DMS53 (cell line): ENCODE measurements around the gene PDE8B.
"Not testable (repeated sequence)": the region's sequence is repeated elsewhere in the genome, so short reads cannot be mapped to it uniquely, and the experiment has no call there.

Experiments
- DNase-seq: peaks from one replicate; lab custom pipeline; 2025; lab: John Stamatoyannopoulos, UW

PDE8B gene

DNA sequence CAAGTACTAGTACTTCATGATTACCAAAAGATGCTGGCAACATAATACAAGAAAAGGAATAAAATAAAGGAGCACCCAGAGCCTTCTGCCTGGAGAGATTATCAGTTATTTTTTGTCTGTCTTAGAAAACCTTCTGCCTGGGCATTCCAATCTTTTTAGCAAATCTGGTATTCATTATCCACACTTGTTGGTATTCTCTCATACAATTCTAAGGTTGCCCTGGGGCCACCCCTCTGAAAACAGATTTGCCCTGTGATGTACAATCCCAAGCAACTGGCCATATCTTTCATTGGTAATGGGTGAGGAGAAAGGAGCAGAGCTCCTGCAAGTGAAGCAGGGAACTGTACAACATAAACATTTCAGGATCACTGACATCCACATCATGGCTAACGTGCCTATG is 233.9 kb downstream of the PDE8B start:
- no peak for DNase-seq

DNA sequence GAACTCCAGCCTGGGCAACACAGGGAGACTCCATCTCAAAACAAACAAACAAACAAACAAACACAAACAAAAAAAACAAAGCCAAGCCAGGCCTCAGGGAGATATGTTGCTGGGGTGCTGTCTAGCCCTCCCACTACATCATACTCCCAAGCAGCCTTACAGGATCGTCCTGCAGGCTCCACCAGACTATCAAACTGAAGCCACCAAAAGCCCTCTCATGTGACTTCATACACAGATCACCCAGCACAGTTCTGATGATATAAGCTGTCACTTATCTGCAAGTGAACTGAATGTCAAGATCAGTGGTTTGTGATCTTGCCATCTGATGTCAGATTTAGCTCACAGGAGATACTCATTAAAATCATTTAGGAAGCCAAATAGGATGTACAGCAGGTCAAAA is 238.4 kb downstream of the PDE8B start:
- no peak for DNase-seq

DNA sequence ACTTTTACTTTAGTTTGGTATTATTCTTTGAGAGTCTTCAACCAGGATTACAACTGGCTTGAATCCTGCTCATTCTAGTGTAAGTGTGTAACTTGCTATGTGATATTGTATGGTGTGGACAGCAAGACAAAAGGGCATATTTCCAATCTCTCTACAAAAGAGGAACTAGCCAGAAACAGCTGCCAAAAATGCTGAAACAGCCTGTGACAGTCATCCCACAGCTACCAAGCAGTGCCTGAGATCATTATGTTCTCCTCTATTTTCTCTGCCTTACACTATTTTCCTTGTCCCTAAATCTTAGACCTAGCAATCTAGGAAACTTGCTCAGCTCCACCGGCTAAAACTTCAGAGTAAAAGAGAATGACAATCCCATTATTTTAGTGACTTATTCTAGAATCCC is 238.8 kb downstream of the PDE8B start:
- DNase-seq = no peak

DNA sequence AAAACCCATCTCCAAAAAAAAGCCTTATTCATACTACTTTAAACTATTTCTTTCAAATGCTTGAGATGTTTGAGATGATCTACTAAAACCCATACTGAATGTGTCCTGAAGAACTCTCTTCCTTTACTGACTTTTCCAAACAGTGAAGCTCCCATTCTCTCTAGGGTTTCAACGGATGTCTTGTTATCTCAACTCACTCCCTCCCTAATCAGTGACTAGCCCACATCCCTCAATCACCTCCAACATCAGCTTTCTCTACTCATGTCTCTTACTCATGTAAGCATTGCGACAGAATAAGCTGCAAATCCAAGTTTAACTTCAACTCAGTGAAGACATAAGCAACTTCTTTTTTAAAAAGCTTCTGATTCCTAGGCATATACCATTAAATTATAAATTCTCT is 239.5 kb downstream of the PDE8B start:
- DNase-seq = no peak

DNA sequence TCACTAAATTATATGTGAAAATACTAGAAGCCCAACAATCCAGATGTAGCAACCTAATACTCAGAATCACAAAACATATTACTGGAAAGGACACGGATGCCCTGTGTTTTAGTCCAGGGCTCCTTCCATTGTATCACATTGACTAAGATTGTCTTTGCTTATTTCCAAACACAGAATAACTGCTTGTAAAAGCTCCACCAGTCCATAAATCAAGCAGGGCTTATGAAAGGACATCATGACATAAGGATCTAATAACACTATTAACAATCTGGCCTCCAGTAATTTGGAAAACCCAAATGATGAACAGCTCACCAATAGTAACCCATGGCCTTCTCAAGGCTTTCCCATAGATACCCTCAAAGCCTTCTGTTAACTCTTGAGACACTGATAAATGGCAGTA is 241.9 kb downstream of the PDE8B start:
- no peak for DNase-seq

DNA sequence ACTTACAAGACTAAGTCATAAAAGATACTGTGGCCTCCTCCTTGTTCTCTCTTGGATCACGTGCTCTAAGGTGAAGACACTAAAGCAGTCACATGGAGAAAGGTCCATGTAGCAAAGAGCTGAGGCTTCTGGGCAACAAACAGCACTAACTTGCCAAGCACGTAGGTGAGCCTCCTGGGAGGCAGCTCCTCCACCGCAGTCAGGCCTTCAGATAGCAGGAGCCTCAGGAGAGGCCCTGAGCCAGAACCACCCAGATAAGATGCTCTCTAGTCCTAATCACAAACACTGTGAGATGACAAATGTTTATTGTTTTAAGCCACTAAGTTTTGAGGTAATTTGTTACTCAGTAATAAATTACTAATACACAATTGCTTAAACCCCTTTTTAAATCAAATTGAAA is 243.6 kb downstream of the PDE8B start:
- no peak for DNase-seq

DNA sequence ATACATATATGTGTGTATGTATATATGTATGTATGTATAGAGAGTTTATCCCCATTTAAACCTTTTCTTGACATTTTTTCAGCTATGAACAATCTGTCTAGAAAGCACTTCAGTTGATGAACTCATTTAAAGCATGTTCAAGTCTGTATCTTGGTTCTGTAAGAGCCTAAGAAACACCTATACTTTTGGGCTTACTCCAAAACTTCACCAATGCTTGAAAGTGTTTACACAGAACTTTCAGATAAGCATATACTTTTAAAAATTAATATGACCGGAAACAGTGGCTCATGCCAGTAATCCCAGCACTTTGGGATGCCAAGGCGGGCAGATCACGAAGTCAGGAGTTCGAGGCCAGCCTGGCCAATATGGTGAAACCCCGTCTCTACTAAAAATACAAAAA is 250.8 kb downstream of the PDE8B start:
- DNase-seq = no peak

DNA sequence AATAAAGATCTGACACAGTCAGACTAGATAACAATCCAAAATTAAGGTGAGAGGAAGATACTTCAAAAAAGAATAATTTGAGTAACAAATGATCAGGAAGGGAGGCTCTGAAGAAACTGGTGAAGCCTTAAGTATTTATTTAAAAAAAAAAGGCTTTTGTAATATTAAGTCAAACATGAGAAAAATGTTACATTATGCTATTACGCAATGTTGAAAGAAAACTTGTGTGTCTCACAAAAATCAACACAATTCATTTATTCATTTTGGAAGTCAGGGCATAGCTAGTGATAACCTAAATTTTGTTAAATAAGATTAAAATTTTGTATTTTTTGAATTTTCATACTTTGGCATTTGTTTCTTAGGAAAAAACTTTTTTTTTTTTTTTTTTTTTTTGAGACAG is 253.4 kb downstream of the PDE8B start:
- DNase-seq = no peak

DNA sequence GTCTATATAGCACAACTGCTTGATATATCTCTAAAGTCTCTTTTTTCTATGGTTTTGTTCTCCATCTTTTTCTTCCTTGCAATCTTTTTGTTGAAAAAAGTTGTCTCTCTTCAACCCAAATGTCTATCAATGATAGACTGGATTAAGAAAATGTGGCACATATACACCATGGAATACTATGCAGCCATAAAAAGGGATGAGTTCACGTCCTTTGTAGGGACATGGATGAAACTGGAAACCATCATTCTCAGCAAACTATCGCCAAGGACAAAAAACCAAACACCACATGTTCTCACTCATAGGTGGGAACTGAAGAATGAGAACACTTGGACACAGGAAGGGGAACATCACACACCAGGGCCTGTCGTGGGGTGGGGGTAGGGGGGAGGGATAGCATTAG is 258.4 kb downstream of the PDE8B start:
- DNase-seq = not testable (repeated sequence)

DNA sequence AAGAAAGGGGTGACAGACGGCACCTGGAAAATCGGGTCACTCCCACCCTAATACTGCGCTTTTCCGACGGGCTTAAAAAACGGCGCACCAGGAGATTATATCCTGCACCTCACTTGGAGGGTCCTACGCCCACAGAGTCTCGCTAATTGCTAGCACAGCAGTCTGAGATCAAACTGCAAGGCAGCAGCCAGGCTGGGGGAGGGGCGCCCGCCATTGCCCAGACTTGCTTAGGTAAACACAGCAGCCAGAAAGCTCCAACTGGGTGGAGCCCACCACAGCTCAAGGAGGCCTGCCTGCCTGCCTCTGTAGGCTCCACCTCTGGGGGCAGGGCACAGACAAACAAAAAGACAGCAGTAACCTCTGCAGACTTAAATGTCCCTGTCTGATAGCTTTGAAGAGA is 264.6 kb downstream of the PDE8B start:
- not testable (repeated sequence) for DNase-seq
